Cardiac muscle cell (in vitro differentiated cells and primary cell): Measurements from ENCODE around the gene ADAMTS12. TPM values are rescaled to one million over a fixed set of nuclear protein-coding genes. Genes with fewer than 3 reads are reported as not detected.

ENCODE experiments used
- DNase-seq, 2 donors: peaks; one replicate each; pipeline versions ENCODE4 v3.0.0 to v3.0.0-alpha.2; 2010 to 2017; ENCODE audit warnings: low read depth in 1 of 2, low spot score in 1 of 2
- H3K27ac ChIP-seq: fragments of 200-600 bp; sonication (generic); 2 replicates; pipeline ENCODE4 v1.5.1; 2016
- H3K27me3 ChIP-seq: fragments of 200-600 bp; sonication (generic); 2 replicates; pipeline ENCODE4 v1.6.0; 2016; ENCODE audit warnings: control low read depth
- H3K36me3 ChIP-seq: fragments of 200-600 bp; sonication (generic); 2 replicates; pipeline ENCODE4 v1.5.1; 2016; ENCODE audit warnings: control low read depth
- H3K4me1 ChIP-seq: fragments of 200-600 bp; sonication (generic); 2 replicates; pipeline ENCODE4 v1.8.1; 2017; ENCODE audit warnings: low read depth, mild to moderate bottlenecking, mixed run types
- H3K4me3 ChIP-seq: fragments of 200-600 bp; sonication (generic); 2 replicates; pipeline ENCODE4 v1.5.1; 2016; ENCODE audit warnings: mild to moderate bottlenecking
- H3K9me3 ChIP-seq: fragments of 200-600 bp; sonication (generic); 2 replicates; pipeline ENCODE4 v1.5.1; 2017; ENCODE audit warnings: low read depth, mild to moderate bottlenecking, control low read depth
- polyA plus RNA-seq: library from polyadenylated mRNA; unstranded; fragments of >200 nt; fragmentation: Nextera tagmentation; extraction: Ambion mirVana; gene quantifications from 2 replicates; pipeline ENCODE4 v1.2.1, GENCODE V29; 2016
- total RNA-seq: library from RNA; depleted of rRNA; stranded (reverse); fragments of >200 nt; gene quantifications from 2 replicates; pipeline ENCODE4 v1.2.3, GENCODE V29; 2016
- TF ChIP-seq, protein P1 (sequence below): IDR thresholded peaks from 2 replicates; pipeline ENCODE4 v1.5.1; 2012; ENCODE audit warnings: low read depth, mild to moderate bottlenecking, low read length

The ADAMTS12 gene
- total and polyA plus RNA-seq, 2 experiments from 2014 or later = 29.3 to 48.4 TPM

DNA sequence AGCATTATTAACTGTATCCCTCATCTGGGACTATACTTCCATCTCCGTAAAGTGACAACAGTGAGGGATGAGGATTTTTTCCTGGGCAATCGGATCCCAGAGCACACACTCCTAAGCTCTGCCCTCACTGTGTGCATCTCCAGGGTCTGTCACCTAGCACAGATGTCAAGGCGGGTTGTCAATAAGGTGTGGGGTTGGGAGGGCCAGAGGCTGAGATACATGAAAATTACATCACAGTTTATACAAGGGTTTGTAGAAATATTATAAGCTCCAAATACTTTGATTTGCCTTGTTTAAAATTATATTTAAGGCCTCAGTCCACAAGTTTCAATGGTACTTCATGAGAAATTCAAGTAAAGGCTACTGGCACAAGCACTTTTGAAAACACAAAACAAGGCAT lies 4.5 kb downstream of the ADAMTS12 start:
- H3K4me1 ChIP-seq = peaks cover 45% of the 10 kb centered on the region
- no peaks in the 10 kb centered on the region for H3K27me3 ChIP-seq
- TF ChIP-seq, protein P1, sequence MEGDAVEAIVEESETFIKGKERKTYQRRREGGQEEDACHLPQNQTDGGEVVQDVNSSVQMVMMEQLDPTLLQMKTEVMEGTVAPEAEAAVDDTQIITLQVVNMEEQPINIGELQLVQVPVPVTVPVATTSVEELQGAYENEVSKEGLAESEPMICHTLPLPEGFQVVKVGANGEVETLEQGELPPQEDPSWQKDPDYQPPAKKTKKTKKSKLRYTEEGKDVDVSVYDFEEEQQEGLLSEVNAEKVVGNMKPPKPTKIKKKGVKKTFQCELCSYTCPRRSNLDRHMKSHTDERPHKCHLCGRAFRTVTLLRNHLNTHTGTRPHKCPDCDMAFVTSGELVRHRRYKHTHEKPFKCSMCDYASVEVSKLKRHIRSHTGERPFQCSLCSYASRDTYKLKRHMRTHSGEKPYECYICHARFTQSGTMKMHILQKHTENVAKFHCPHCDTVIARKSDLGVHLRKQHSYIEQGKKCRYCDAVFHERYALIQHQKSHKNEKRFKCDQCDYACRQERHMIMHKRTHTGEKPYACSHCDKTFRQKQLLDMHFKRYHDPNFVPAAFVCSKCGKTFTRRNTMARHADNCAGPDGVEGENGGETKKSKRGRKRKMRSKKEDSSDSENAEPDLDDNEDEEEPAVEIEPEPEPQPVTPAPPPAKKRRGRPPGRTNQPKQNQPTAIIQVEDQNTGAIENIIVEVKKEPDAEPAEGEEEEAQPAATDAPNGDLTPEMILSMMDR = no peak
- H3K27ac ChIP-seq = no peak overlapping the region
- no peaks in the 10 kb centered on the region for H3K36me3 ChIP-seq
- no peak for DNase-seq
- H3K9me3 ChIP-seq = no peaks in the 10 kb centered on the region
- no peak overlapping the region for H3K4me3 ChIP-seq

- Histone ChIP-seq H3K4me3 (no peak overlapping the region), H3K27ac (peak overlapping the region; percentile 31), H3K9me3 (no peaks in the 10 kb centered on the region), H3K4me1 (peaks cover 48% of the 10 kb centered on the region), H3K27me3 (no peaks in the 10 kb centered on the region), H3K36me3 (no peaks in the 10 kb centered on the region)
- TF ChIP-seq, protein P1 = no peak
- peak in 1 of 2 donors; percentile 39 for DNase-seq
These were observed 5.5 kb downstream of the ADAMTS12 start for GRCh38 chr5:33886283-33886682.

GRCh38 chr5:33885679-33886078 lies 6.1 kb downstream of the ADAMTS12 start:
- Histone ChIP-seq H3K36me3 (peaks cover 4% of the 10 kb centered on the region), H3K27ac (peak overlapping the region; percentile 31), H3K4me3 (no peak overlapping the region), H3K27me3 (no peaks in the 10 kb centered on the region), H3K4me1 (peaks cover 47% of the 10 kb centered on the region), H3K9me3 (no peaks in the 10 kb centered on the region)
- DNase-seq = peak in 1 of 2 donors; percentile 72
- TF ChIP-seq, protein P1 = no peak

GRCh38 chr5:33883482-33883881 lies 8.3 kb downstream of the ADAMTS12 start:
- no peak overlapping the region for H3K27ac ChIP-seq
- TF ChIP-seq, protein P1 = no peak
- DNase-seq = no peak
- peaks cover 27% of the 10 kb centered on the region for H3K4me1 ChIP-seq
- no peaks in the 10 kb centered on the region for H3K9me3 ChIP-seq
- no peak overlapping the region for H3K4me3 ChIP-seq
- H3K27me3 ChIP-seq = no peaks in the 10 kb centered on the region
- peaks cover 5% of the 10 kb centered on the region for H3K36me3 ChIP-seq

DNA sequence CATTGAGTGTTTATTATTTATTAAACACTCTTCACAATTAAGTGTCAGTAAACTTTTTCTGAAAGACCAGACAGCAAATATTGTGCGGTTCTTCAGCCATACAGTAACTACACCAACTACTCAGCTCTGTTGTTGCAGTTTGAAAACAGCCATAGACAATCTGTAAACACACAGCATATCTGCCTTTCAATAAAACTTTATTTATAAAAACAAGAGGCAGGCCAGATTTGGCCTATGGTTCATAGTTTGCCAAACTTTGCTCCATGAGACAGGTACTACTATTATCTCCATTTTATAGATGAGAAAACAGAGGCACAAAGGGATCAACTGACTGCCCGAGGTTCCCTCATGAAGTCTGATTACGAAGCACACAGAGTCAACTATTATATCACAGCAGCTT lies 11.5 kb downstream of the ADAMTS12 start:
- H3K36me3 ChIP-seq = peaks cover 5% of the 10 kb centered on the region
- TF ChIP-seq, protein P1 = no peak
- H3K4me3 ChIP-seq = no peak overlapping the region
- peaks cover 5% of the 10 kb centered on the region for H3K4me1 ChIP-seq
- H3K27ac ChIP-seq = no peak overlapping the region
- no peaks in the 10 kb centered on the region for H3K27me3 ChIP-seq
- H3K9me3 ChIP-seq = no peaks in the 10 kb centered on the region
- DNase-seq = no peak

GRCh38 chr5:33877449-33877848 lies 14.3 kb downstream of the ADAMTS12 start:
- Histone ChIP-seq H3K27ac (no peak overlapping the region), H3K27me3 (no peaks in the 10 kb centered on the region), H3K4me1 (peaks cover 5% of the 10 kb centered on the region), H3K4me3 (no peak overlapping the region), H3K9me3 (no peaks in the 10 kb centered on the region), H3K36me3 (peaks cover 5% of the 10 kb centered on the region)
- TF ChIP-seq, protein P1 = no peak
- DNase-seq = peak in 1 of 2 donors; percentile 37
